ENCODE data around the gene UFD1. TPM values are rescaled to one million over a fixed set of nuclear protein-coding genes. Genes with fewer than 3 reads are reported as not detected.

UFD1 gene
- total and polyA plus RNA-seq, 2 of the 4 experiments (the other 2 are of a cell fraction): 149 to 152 TPM

GRCh38 chr22:19490628-19491230 lies 11.7 kb upstream of the UFD1 start:
- Histone ChIP-seq H3K56ac (ENCODE audit: extremely low read depth, insufficient read depth, low read length) (no peak overlapping the region), H2BK5ac (ENCODE audit: low read depth, low read length, poor library complexity, severe bottlenecking) (no peak overlapping the region), H3K4me3 (ENCODE audit: insufficient read depth, low read depth, low read length) (no peak overlapping the region), H4K20me1 (ENCODE audit: insufficient read depth, low read length) (no peaks in the 10 kb centered on the region), H3K79me1 (ENCODE audit: low read depth in 1 of 2, low read length in 2 of 2) (no peaks in the 10 kb centered on the region), H3K9me1 (ENCODE audit: insufficient read depth, low read length) (no peaks in the 10 kb centered on the region; the same call in 1 of the 2 replicates), H4K91ac (ENCODE audit: insufficient read depth, low read depth, low read length) (no peak overlapping the region), H3K14ac (replicated peaks; ENCODE audit: low read depth, low read length) (no peak overlapping the region), H3K27ac (ENCODE audit: insufficient read depth, low read length) (no peak overlapping the region), H2AK9ac (replicated peaks; ENCODE audit: low read depth, low read length, poor library complexity) (no peak overlapping the region), H3K18ac (ENCODE audit: low read depth, low read length) (no peak overlapping the region), H3K27me3 (ENCODE audit: control insufficient read depth, insufficient read depth, low read length) (no peaks in the 10 kb centered on the region), H4K8ac (ENCODE audit: low read depth in 2 of 2, low read length in 2 of 2) (no peak overlapping the region), H3K36me3 (ENCODE audit: control insufficient read depth, insufficient read depth, low read length) (peaks cover 1% of the 10 kb centered on the region), H4K5ac (ENCODE audit: low read depth, low read length) (no peak overlapping the region), H2BK120ac (ENCODE audit: low read depth, low read length) (no peak overlapping the region), H2BK20ac (ENCODE audit: low read depth, low read length) (no peak overlapping the region), H3K9me3 (ENCODE audit: control insufficient read depth, insufficient read depth, low read length) (no peaks in the 10 kb centered on the region), H3K4ac (ENCODE audit: low read depth, low read length) (no peak overlapping the region), H3K4me2 (ENCODE audit: low read depth, low read length) (no peak overlapping the region), H3K23ac (ENCODE audit: low read depth, low read length) (no peak overlapping the region), H2BK15ac (ENCODE audit: low read depth, low read length) (no peak overlapping the region), H2AFZ (replicated peaks; ENCODE audit: low read length, poor library complexity) (no peak overlapping the region), H3K9ac (ENCODE audit: low read depth, low read length) (no peak overlapping the region), H3K4me1 (ENCODE audit: control insufficient read depth, insufficient read depth, low read length) (no peaks in the 10 kb centered on the region), H2AK5ac (ENCODE audit: low read depth, low read length) (no peak overlapping the region)
- ATAC-seq (ENCODE audit: low read depth) (no peak), DNase-seq (no peak)
- WGBS, 2 experiments (ENCODE audit: extremely low coverage in 2 of 2, insufficient read length in 1 of 2): no CpG with 5 or more reads among the region's 5 CpGs
- in situ Hi-C loops (cut with MboI; ENCODE audit: low sequenced_read_pairs): no loop called here
- intact Hi-C loops (cut with micrococcal nuclease): no loop called here
- ChIA-PET POLR2A (ENCODE audit: unreplicated experiment) (no interaction called here), CTCF (interaction anchor here (0.6 kb wide), 1 partner anchor 48 kb away, joined by 3 read pairs; no protein-coding TSS in a partner anchor)
- dilution Hi-C loops (cut with HindIII; ENCODE audit: low sequenced_read_pairs, unreplicated experiment): no loop called here
- no TSS peak for BruUV-seq (replicated peaks)
- TF ChIP-seq, protein P1, sequence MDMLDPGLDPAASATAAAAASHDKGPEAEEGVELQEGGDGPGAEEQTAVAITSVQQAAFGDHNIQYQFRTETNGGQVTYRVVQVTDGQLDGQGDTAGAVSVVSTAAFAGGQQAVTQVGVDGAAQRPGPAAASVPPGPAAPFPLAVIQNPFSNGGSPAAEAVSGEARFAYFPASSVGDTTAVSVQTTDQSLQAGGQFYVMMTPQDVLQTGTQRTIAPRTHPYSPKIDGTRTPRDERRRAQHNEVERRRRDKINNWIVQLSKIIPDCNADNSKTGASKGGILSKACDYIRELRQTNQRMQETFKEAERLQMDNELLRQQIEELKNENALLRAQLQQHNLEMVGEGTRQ (IDR thresholded peaks at IDR 0.05; ENCODE audit: low read depth, low read length): no peak
- TF ChIP-seq MAFK (IDR thresholded peaks at IDR 0.05; ENCODE audit: low read depth, low read length) (no peak), CEBPB (IDR thresholded peaks at IDR 0.05; ENCODE audit: low read depth, low read length) (no peak), RCOR1 (IDR thresholded peaks at IDR 0.05; ENCODE audit: insufficient replicate concordance, low read length) (no peak), MAZ (IDR thresholded peaks at IDR 0.05; ENCODE audit: borderline replicate concordance, low read depth, low read length) (no peak), NFE2L2 (IDR thresholded peaks at IDR 0.05; ENCODE audit: low read depth, low read length) (no peak), SMC3 (IDR thresholded peaks at IDR 0.05; ENCODE audit: low read depth, low read length) (no peak), FOS (IDR thresholded peaks at IDR 0.05; ENCODE audit: low read depth, low read length) (no peak), RFX5 (IDR thresholded peaks at IDR 0.05; ENCODE audit: low read depth, low read length) (no peak), POLR2A (IDR thresholded peaks at IDR 0.05; ENCODE audit: low read depth, low read length) (no peak), RAD21 (IDR thresholded peaks at IDR 0.05; ENCODE audit: low read length) (no peak), CHD1 (IDR thresholded peaks at IDR 0.05; ENCODE audit: low read depth, low read length) (no peak), BHLHE40 (IDR thresholded peaks at IDR 0.05; ENCODE audit: low read depth, low read length) (no peak), MXI1 (IDR thresholded peaks at IDR 0.05; ENCODE audit: borderline replicate concordance, low read depth, low read length) (no peak)
- TF ChIP-seq, protein P2, sequence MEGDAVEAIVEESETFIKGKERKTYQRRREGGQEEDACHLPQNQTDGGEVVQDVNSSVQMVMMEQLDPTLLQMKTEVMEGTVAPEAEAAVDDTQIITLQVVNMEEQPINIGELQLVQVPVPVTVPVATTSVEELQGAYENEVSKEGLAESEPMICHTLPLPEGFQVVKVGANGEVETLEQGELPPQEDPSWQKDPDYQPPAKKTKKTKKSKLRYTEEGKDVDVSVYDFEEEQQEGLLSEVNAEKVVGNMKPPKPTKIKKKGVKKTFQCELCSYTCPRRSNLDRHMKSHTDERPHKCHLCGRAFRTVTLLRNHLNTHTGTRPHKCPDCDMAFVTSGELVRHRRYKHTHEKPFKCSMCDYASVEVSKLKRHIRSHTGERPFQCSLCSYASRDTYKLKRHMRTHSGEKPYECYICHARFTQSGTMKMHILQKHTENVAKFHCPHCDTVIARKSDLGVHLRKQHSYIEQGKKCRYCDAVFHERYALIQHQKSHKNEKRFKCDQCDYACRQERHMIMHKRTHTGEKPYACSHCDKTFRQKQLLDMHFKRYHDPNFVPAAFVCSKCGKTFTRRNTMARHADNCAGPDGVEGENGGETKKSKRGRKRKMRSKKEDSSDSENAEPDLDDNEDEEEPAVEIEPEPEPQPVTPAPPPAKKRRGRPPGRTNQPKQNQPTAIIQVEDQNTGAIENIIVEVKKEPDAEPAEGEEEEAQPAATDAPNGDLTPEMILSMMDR (conservative IDR thresholded peaks at IDR 0.05; ENCODE audit: low read depth, low read length): no peak
- TF ChIP-seq, protein P3, sequence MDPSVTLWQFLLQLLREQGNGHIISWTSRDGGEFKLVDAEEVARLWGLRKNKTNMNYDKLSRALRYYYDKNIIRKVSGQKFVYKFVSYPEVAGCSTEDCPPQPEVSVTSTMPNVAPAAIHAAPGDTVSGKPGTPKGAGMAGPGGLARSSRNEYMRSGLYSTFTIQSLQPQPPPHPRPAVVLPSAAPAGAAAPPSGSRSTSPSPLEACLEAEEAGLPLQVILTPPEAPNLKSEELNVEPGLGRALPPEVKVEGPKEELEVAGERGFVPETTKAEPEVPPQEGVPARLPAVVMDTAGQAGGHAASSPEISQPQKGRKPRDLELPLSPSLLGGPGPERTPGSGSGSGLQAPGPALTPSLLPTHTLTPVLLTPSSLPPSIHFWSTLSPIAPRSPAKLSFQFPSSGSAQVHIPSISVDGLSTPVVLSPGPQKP (IDR thresholded peaks at IDR 0.05; ENCODE audit: borderline replicate concordance, low read depth, low read length): no peak
